ENCODE data around the gene TACR1.
A peak's percentile ranks its signal among the peaks of the same experiment; 100 is the strongest.

Gene TACR1

DNA sequence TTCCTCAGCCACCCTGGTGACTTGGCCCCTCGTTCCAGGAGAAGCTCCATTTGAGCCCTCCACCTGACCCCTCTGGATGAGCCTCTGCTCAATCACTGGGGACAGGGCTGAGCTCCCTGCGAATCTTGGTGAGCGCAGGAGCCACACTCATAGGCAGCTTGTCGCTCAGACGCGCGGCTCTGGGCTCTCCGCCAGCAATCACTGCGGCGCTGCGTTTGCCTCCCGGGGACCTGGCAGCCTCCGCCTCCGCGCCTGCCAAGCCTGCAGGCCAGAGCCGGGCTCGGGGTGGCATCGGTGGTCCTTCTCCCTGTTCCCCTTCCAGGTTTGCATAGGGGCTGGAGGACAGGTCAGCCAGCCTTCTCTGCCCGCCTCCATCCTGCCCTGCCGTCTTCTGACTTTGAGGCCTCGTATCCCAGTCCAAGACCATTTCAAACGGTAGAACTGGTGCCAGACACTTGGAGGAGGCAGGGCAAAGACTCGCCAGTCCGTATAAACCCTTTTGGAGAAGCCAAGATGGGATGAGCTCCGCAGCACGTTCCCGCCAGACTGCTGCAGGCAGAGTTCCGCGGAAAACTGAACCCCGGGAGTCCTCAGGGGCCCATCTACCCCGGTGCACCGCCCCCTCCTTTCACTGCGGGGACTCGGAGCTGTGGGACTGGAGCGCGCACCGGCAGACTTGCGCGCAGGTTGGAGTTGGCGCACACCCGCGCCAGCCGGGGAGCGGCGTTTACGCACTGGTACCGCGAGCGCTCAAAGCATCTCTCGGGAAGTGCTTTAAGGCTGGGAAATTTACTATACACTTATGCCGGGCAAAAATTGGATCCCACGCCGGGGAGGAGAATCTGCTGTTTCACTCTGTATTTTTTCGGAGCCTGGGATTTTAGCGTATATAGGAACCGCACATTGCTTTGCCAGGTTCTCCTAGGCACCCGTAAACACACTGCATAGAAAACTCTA is 1.1 kb upstream of the TACR1 start:
- peak; percentile 49 for DNase-seq (ENCODE audit: extremely low spot score)
- TF ChIP-seq CTBP1 (IDR thresholded peaks at IDR 0.05; ENCODE audit: borderline replicate concordance): no peak
- TF ChIP-seq FOXK2 (IDR thresholded peaks at IDR 0.05): no peak
- no peak for TF ChIP-seq HDGF (IDR thresholded peaks at IDR 0.05; ENCODE audit: borderline replicate concordance)
- TF ChIP-seq SP1 (IDR thresholded peaks at IDR 0.05): no peak
- TF ChIP-seq BHLHE40 (IDR thresholded peaks at IDR 0.05; ENCODE audit: borderline replicate concordance): no peak
- no peak for TF ChIP-seq TARDBP (IDR thresholded peaks at IDR 0.05)
- TF ChIP-seq LEF1 (IDR thresholded peaks at IDR 0.05; ENCODE audit: borderline replicate concordance): no peak
- TF ChIP-seq SUZ12 (IDR thresholded peaks at IDR 0.05): no peak
- no peak for TF ChIP-seq ELF4 (IDR thresholded peaks at IDR 0.05)
- TF ChIP-seq FOXA1 (IDR thresholded peaks at IDR 0.05): no peak
- no peak for TF ChIP-seq FOXM1 (IDR thresholded peaks at IDR 0.05; ENCODE audit: borderline replicate concordance)
- TF ChIP-seq L3MBTL2 (conservative IDR thresholded peaks at IDR 0.05): no peak
- ChIA-PET CTCF (interaction anchor here (1.3 kb wide), 1 partner anchor 13 kb away, joined by 5 read pairs; no protein-coding TSS in a partner anchor), POLR2A (no interaction called here)

GRCh38 chr2:75195076-75195691 is 4.1 kb downstream of the TACR1 start:
- ChIA-PET CTCF (no interaction called here), POLR2A (no interaction called here)
- TF ChIP-seq NFRKB (IDR thresholded peaks at IDR 0.05) (no peak), ZNF384 (IDR thresholded peaks at IDR 0.05) (no peak), BHLHE40 (IDR thresholded peaks at IDR 0.05; ENCODE audit: borderline replicate concordance) (no peak), FOXM1 (IDR thresholded peaks at IDR 0.05; ENCODE audit: borderline replicate concordance) (no peak), TARDBP (IDR thresholded peaks at IDR 0.05) (no peak), FOXA1 (IDR thresholded peaks at IDR 0.05) (no peak), ARNT (IDR thresholded peaks at IDR 0.05) (no peak), FOXK2 (IDR thresholded peaks at IDR 0.05) (no peak), LEF1 (IDR thresholded peaks at IDR 0.05; ENCODE audit: borderline replicate concordance) (no peak), L3MBTL2 (conservative IDR thresholded peaks at IDR 0.05) (no peak), HDGF (IDR thresholded peaks at IDR 0.05; ENCODE audit: borderline replicate concordance) (no peak), CTBP1 (IDR thresholded peaks at IDR 0.05; ENCODE audit: borderline replicate concordance) (no peak), SUZ12 (IDR thresholded peaks at IDR 0.05) (no peak), SP1 (IDR thresholded peaks at IDR 0.05) (no peak)
- TF ChIP-seq, protein P1, sequence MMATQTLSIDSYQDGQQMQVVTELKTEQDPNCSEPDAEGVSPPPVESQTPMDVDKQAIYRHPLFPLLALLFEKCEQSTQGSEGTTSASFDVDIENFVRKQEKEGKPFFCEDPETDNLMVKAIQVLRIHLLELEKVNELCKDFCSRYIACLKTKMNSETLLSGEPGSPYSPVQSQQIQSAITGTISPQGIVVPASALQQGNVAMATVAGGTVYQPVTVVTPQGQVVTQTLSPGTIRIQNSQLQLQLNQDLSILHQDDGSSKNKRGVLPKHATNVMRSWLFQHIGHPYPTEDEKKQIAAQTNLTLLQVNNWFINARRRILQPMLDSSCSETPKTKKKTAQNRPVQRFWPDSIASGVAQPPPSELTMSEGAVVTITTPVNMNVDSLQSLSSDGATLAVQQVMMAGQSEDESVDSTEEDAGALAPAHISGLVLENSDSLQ (IDR thresholded peaks at IDR 0.05): no peak
- no peak for DNase-seq (ENCODE audit: extremely low spot score)

GRCh38 chr2:75194184-75194868 is 5.0 kb downstream of the TACR1 start:
- TF ChIP-seq HDGF (IDR thresholded peaks at IDR 0.05; ENCODE audit: borderline replicate concordance): no peak
- no peak for TF ChIP-seq NFRKB (IDR thresholded peaks at IDR 0.05)
- no peak for TF ChIP-seq SP1 (IDR thresholded peaks at IDR 0.05)
- no peak for TF ChIP-seq ZNF384 (IDR thresholded peaks at IDR 0.05)
- no peak for TF ChIP-seq TARDBP (IDR thresholded peaks at IDR 0.05)
- TF ChIP-seq, protein P1 (IDR thresholded peaks at IDR 0.05): no peak
- no peak for TF ChIP-seq LEF1 (IDR thresholded peaks at IDR 0.05; ENCODE audit: borderline replicate concordance)
- TF ChIP-seq FOXK2 (IDR thresholded peaks at IDR 0.05): no peak
- TF ChIP-seq ARNT (IDR thresholded peaks at IDR 0.05): no peak
- TF ChIP-seq FOXM1 (IDR thresholded peaks at IDR 0.05; ENCODE audit: borderline replicate concordance): no peak
- no peak for TF ChIP-seq CTBP1 (IDR thresholded peaks at IDR 0.05; ENCODE audit: borderline replicate concordance)
- TF ChIP-seq L3MBTL2 (conservative IDR thresholded peaks at IDR 0.05): no peak
- TF ChIP-seq SUZ12 (IDR thresholded peaks at IDR 0.05): no peak
- no peak for TF ChIP-seq FOXA1 (IDR thresholded peaks at IDR 0.05)
- TF ChIP-seq ELF4 (IDR thresholded peaks at IDR 0.05): no peak
- TF ChIP-seq BHLHE40 (IDR thresholded peaks at IDR 0.05; ENCODE audit: borderline replicate concordance): no peak
- DNase-seq (ENCODE audit: extremely low spot score): no peak
- ChIA-PET CTCF (no interaction called here), POLR2A (no interaction called here)

- TF ChIP-seq FOXM1 (IDR thresholded peaks at IDR 0.05; ENCODE audit: borderline replicate concordance): no peak
- no peak for TF ChIP-seq ARNT (IDR thresholded peaks at IDR 0.05)
- no peak for TF ChIP-seq FOXK2 (IDR thresholded peaks at IDR 0.05)
- TF ChIP-seq ZNF384 (IDR thresholded peaks at IDR 0.05): no peak
- TF ChIP-seq TARDBP (IDR thresholded peaks at IDR 0.05): no peak
- TF ChIP-seq, protein P1 (IDR thresholded peaks at IDR 0.05): no peak
- ChIA-PET CTCF (no interaction called here), POLR2A (no interaction called here)
- no peak for DNase-seq (ENCODE audit: extremely low spot score)
Measured at GRCh38 chr2:75192496-75192895, 6.8 kb downstream of the TACR1 start.

GRCh38 chr2:75190271-75190990 is 8.9 kb downstream of the TACR1 start:
- TF ChIP-seq TARDBP (IDR thresholded peaks at IDR 0.05): no peak
- DNase-seq (ENCODE audit: extremely low spot score): no peak
- CTCF ChIA-PET: no interaction called here
- POLR2A ChIA-PET: no interaction called here
